ENCODE results near the gene ZYG11B.

GRCh38 chr1:52727956-52728656 lies 1.9 kb downstream of the ZYG11B start:
- TF ChIP-seq, protein P1, sequence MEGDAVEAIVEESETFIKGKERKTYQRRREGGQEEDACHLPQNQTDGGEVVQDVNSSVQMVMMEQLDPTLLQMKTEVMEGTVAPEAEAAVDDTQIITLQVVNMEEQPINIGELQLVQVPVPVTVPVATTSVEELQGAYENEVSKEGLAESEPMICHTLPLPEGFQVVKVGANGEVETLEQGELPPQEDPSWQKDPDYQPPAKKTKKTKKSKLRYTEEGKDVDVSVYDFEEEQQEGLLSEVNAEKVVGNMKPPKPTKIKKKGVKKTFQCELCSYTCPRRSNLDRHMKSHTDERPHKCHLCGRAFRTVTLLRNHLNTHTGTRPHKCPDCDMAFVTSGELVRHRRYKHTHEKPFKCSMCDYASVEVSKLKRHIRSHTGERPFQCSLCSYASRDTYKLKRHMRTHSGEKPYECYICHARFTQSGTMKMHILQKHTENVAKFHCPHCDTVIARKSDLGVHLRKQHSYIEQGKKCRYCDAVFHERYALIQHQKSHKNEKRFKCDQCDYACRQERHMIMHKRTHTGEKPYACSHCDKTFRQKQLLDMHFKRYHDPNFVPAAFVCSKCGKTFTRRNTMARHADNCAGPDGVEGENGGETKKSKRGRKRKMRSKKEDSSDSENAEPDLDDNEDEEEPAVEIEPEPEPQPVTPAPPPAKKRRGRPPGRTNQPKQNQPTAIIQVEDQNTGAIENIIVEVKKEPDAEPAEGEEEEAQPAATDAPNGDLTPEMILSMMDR (IDR thresholded peaks at IDR 0.05): no peak
- TF ChIP-seq POLR2A (IDR thresholded peaks at IDR 0.05): no peak
- TF ChIP-seq POLR2AphosphoS5 (IDR thresholded peaks at IDR 0.05): no peak

Data from breast epithelium (tissue), 3 donors.